GM12891 (cell line): Measurements from ENCODE around the gene PRKACG.

Experiments used
- POLR2A ChIP-seq: IDR thresholded peaks from 2 replicates; pipeline ENCODE4 v1.6.1; 2011; ENCODE audit warnings: low read depth, low read length, control low read depth
- POLR2AphosphoS5 ChIP-seq: IDR thresholded peaks from 2 replicates; pipeline ENCODE4 v1.6.1; 2011; ENCODE audit warnings: low read depth, low read length, control low read depth
- POU2F2 ChIP-seq: IDR thresholded peaks from 2 replicates; pipeline ENCODE4 v1.6.1; 2011; ENCODE audit warnings: low read depth, mild to moderate bottlenecking, control low read depth, low read length, moderate library complexity
- SPI1 ChIP-seq: IDR thresholded peaks from 2 replicates; pipeline ENCODE4 v1.6.1; 2011; ENCODE audit warnings: low read depth, low read length, control low read depth
- TAF1 ChIP-seq: IDR thresholded peaks from 2 replicates; pipeline ENCODE4 v1.6.1; 2011; ENCODE audit warnings: low read depth, low read length, control low read depth

- TF ChIP-seq POLR2A (no peak), POLR2AphosphoS5 (no peak), TAF1 (no peak), POU2F2 (no peak), SPI1 (no peak)
Observed at GRCh38 chr9:68983008-68983411, 30.9 kb downstream of the PRKACG start.
